ENCODE data around the gene KCNJ9. TPM values are rescaled to one million over a fixed set of nuclear protein-coding genes. Genes with fewer than 3 reads are reported as not detected.

KCNJ9 gene
- total and polyA plus RNA-seq, 10 of the 15 experiments (the other 5 are each of a cell fraction or from before 2014, with no cell fraction given) = 0.12 TPM; not detected in 9

- BruUV-seq (replicated peaks) = no TSS peak
- peaks cover 0 to 7% of the 10 kb centered on the region in 2 experiments; a peak in 3 of 4 replicates for H3K27me3 ChIP-seq (replicated peaks in 1 of 2; ENCODE audit: control insufficient read depth in 2 of 2, insufficient read depth in 2 of 2, low read length in 1 of 2)
- POLR2A ChIA-PET = no interaction called here
- no peak for TF ChIP-seq NR2F1 (conservative IDR thresholded peaks at IDR 0.05)
- no peak for TF ChIP-seq PAX5 (IDR thresholded peaks at IDR 0.05; ENCODE audit: borderline replicate concordance, low read depth, low read length)
- TF ChIP-seq SRF (IDR thresholded peaks at IDR 0.05; ENCODE audit: low read depth in 2 of 2, low read length in 2 of 2) = no peak
- TF ChIP-seq, protein P1, sequence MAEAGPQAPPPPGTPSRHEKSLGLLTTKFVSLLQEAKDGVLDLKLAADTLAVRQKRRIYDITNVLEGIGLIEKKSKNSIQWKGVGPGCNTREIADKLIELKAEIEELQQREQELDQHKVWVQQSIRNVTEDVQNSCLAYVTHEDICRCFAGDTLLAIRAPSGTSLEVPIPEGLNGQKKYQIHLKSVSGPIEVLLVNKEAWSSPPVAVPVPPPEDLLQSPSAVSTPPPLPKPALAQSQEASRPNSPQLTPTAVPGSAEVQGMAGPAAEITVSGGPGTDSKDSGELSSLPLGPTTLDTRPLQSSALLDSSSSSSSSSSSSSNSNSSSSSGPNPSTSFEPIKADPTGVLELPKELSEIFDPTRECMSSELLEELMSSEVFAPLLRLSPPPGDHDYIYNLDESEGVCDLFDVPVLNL (IDR thresholded peaks at IDR 0.05; ENCODE audit: low read depth, low read length) = no peak
- TF ChIP-seq RCOR1 (conservative IDR thresholded peaks at IDR 0.05; ENCODE audit: low read depth, low read length) = no peak
- TF ChIP-seq DPF2 (IDR thresholded peaks at IDR 0.05) = no peak
- TF ChIP-seq CEBPB (IDR thresholded peaks at IDR 0.05; ENCODE audit: borderline replicate concordance in 1 of 2, low read depth in 2 of 2, low read length in 2 of 2) = no peak
- TF ChIP-seq, protein P2, sequence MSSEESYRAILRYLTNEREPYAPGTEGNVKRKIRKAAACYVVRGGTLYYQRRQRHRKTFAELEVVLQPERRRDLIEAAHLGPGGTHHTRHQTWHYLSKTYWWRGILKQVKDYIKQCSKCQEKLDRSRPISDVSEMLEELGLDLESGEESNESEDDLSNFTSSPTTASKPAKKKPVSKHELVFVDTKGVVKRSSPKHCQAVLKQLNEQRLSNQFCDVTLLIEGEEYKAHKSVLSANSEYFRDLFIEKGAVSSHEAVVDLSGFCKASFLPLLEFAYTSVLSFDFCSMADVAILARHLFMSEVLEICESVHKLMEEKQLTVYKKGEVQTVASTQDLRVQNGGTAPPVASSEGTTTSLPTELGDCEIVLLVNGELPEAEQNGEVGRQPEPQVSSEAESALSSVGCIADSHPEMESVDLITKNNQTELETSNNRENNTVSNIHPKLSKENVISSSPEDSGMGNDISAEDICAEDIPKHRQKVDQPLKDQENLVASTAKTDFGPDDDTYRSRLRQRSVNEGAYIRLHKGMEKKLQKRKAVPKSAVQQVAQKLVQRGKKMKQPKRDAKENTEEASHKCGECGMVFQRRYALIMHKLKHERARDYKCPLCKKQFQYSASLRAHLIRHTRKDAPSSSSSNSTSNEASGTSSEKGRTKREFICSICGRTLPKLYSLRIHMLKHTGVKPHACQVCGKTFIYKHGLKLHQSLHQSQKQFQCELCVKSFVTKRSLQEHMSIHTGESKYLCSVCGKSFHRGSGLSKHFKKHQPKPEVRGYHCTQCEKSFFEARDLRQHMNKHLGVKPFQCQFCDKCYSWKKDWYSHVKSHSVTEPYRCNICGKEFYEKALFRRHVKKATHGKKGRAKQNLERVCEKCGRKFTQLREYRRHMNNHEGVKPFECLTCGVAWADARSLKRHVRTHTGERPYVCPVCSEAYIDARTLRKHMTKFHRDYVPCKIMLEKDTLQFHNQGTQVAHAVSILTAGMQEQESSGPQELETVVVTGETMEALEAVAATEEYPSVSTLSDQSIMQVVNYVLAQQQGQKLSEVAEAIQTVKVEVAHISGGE (CRISPR knock-in tag; IDR thresholded peaks at IDR 0.05) = no peak
- TF ChIP-seq, protein P3, sequence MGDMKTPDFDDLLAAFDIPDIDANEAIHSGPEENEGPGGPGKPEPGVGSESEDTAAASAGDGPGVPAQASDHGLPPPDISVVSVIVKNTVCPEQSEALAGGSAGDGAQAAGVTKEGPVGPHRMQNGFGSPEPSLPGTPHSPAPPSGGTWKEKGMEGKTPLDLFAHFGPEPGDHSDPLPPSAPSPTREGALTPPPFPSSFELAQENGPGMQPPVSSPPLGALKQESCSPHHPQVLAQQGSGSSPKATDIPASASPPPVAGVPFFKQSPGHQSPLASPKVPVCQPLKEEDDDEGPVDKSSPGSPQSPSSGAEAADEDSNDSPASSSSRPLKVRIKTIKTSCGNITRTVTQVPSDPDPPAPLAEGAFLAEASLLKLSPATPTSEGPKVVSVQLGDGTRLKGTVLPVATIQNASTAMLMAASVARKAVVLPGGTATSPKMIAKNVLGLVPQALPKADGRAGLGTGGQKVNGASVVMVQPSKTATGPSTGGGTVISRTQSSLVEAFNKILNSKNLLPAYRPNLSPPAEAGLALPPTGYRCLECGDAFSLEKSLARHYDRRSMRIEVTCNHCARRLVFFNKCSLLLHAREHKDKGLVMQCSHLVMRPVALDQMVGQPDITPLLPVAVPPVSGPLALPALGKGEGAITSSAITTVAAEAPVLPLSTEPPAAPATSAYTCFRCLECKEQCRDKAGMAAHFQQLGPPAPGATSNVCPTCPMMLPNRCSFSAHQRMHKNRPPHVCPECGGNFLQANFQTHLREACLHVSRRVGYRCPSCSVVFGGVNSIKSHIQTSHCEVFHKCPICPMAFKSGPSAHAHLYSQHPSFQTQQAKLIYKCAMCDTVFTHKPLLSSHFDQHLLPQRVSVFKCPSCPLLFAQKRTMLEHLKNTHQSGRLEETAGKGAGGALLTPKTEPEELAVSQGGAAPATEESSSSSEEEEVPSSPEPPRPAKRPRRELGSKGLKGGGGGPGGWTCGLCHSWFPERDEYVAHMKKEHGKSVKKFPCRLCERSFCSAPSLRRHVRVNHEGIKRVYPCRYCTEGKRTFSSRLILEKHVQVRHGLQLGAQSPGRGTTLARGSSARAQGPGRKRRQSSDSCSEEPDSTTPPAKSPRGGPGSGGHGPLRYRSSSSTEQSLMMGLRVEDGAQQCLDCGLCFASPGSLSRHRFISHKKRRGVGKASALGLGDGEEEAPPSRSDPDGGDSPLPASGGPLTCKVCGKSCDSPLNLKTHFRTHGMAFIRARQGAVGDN (IDR thresholded peaks at IDR 0.05) = no peak
- TF ChIP-seq, protein P4, sequence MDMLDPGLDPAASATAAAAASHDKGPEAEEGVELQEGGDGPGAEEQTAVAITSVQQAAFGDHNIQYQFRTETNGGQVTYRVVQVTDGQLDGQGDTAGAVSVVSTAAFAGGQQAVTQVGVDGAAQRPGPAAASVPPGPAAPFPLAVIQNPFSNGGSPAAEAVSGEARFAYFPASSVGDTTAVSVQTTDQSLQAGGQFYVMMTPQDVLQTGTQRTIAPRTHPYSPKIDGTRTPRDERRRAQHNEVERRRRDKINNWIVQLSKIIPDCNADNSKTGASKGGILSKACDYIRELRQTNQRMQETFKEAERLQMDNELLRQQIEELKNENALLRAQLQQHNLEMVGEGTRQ (IDR thresholded peaks at IDR 0.05; ENCODE audit: borderline replicate concordance, low read depth, low read length) = no peak
- TF ChIP-seq, protein P5, sequence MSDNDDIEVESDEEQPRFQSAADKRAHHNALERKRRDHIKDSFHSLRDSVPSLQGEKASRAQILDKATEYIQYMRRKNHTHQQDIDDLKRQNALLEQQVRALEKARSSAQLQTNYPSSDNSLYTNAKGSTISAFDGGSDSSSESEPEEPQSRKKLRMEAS (IDR thresholded peaks at IDR 0.05; ENCODE audit: low read depth, low read length) = no peak
- TF ChIP-seq TCF12 (IDR thresholded peaks at IDR 0.05; ENCODE audit: low read depth, low read length) = no peak
- no peak for TF ChIP-seq EED (IDR thresholded peaks at IDR 0.05; ENCODE audit: low read depth)
- TF ChIP-seq POLR2AphosphoS2 (IDR thresholded peaks at IDR 0.05; ENCODE audit: low read depth, low read length) = no peak
- TF ChIP-seq PAX8 (IDR thresholded peaks at IDR 0.05) = no peak
- no peak for TF ChIP-seq MEF2B (IDR thresholded peaks at IDR 0.05; ENCODE audit: partially characterized antibody, poor library complexity, severe bottlenecking)
Measured at GRCh38 chr1:160114085-160114484, 32.7 kb downstream of the KCNJ9 start.

More at GRCh38 chr1:160114085-160114484, 32.7 kb downstream of the KCNJ9 start:
- Histone ChIP-seq H3K27ac (ENCODE audit: control insufficient read depth, insufficient read depth) (no peak overlapping the region), H3K4me3 (no peak overlapping the region), H2AFZ (ENCODE audit: control insufficient read depth, low read depth, low read length) (no peak overlapping the region), H4K20me1 (ENCODE audit: control insufficient read depth, insufficient read depth) (0 out of 2 replicates have a peak, but pooled peaks cover 3% of the 10 kb centered on the region), H3K4me1 (ENCODE audit: control insufficient read depth, insufficient read depth, low read length) (no peaks in the 10 kb centered on the region), H3K9ac (ENCODE audit: control insufficient read depth, insufficient read depth, low read length) (no peak overlapping the region), H3K4me2 (ENCODE audit: control insufficient read depth, insufficient read depth) (no peak overlapping the region), H3K79me2 (ENCODE audit: control insufficient read depth, insufficient read depth, low read length) (no peaks in the 10 kb centered on the region), H3K9me3 (replicated peaks; ENCODE audit: control insufficient read depth, insufficient read depth, low read length) (no peaks in the 10 kb centered on the region), H3K36me3 (ENCODE audit: control insufficient read depth in 2 of 2, insufficient read depth in 2 of 2, low read length in 1 of 2) (no peaks in the 10 kb centered on the region)
- ChIA-PET CTCF (interaction anchor here (1.3 kb wide), 1 partner anchor 10 kb away, joined by 3 read pairs; no protein-coding TSS in a partner anchor), SMC1A (ENCODE audit: uncharacterized antibody, unreplicated experiment) (no interaction called here), RAD21 (ENCODE audit: unreplicated experiment) (no interaction called here)
- no peak for DNase-seq (ENCODE audit: low read depth, low spot score)
- intact Hi-C loops (cut with micrococcal nuclease; ENCODE audit: unreplicated experiment) (no loop called here), in situ Hi-C loops (cut with MboI) (no loop called here)
- no peak for ATAC-seq
- 29% methylated on average over 4 of the region's 4 CpGs for WGBS (ENCODE audit: insufficient coverage, insufficient replicate concordance, low lambda C conversion rate, missing lambda C conversion rate)
- FAIRE-seq = no peak
